HepG2 (cell line): ENCODE results near the gene PPP1R7. TPM values are rescaled to one million over a fixed set of nuclear protein-coding genes. Genes with fewer than 3 reads are reported as not detected.

Experiments
- ATAD3A ChIP-seq: sonication (generic); formaldehyde crosslinking; IDR thresholded peaks from 2 replicates; pipeline ENCODE4 v1.4.0; 2020; ENCODE audit warnings: missing genetic modification reagents
- ATF5 ChIP-seq: sonication (generic); formaldehyde crosslinking; IDR thresholded peaks from 2 replicates; pipeline ENCODE4 v1.4.0; 2020; ENCODE audit warnings: mild to moderate bottlenecking, low read depth, missing genetic modification reagents
- CSRNP2 ChIP-seq: sonication (generic); formaldehyde crosslinking; conservative IDR thresholded peaks from 2 replicates; pipeline ENCODE4 v1.8.0; 2022; ENCODE audit warnings: low read depth, missing genetic modification reagents
- DMTF1 ChIP-seq: sonication (generic); formaldehyde crosslinking; IDR thresholded peaks from 2 replicates; pipeline ENCODE4 v1.4.0; 2020; ENCODE audit warnings: mild to moderate bottlenecking, missing genetic modification reagents
- HOXA7 ChIP-seq: sonication (generic); formaldehyde crosslinking; IDR thresholded peaks from 2 replicates; pipeline ENCODE4 v1.8.1; 2022; ENCODE audit warnings: mild to moderate bottlenecking, missing genetic modification reagents, moderate library complexity
- ISX ChIP-seq: sonication (generic); formaldehyde crosslinking; conservative IDR thresholded peaks from 2 replicates; pipeline ENCODE4 v1.5.0; 2020; ENCODE audit warnings: missing genetic modification reagents
- NR2F2 ChIP-seq: IDR thresholded peaks from 2 replicates; pipeline ENCODE4 v1.6.1; 2012; ENCODE audit warnings: low read depth, inconsistent platforms, borderline replicate concordance
- PATZ1 ChIP-seq: sonication (generic); formaldehyde crosslinking; IDR thresholded peaks from 2 replicates; pipeline ENCODE4 v1.4.0; 2020; ENCODE audit warnings: missing genetic modification reagents
- PHF20 ChIP-seq: sonication (generic); formaldehyde crosslinking; IDR thresholded peaks from 2 replicates; pipeline ENCODE4 v1.5.0; 2020; ENCODE audit warnings: mild to moderate bottlenecking, missing genetic modification reagents
- REPIN1 ChIP-seq: sonication (generic); formaldehyde crosslinking; IDR thresholded peaks from 2 replicates; pipeline ENCODE4 v1.8.0; 2022; ENCODE audit warnings: missing genetic modification reagents, low read depth, mild to moderate bottlenecking, borderline replicate concordance
- SATB2 ChIP-seq: sonication (generic); formaldehyde crosslinking; IDR thresholded peaks from 2 replicates; pipeline ENCODE4 v1.5.0; 2020; ENCODE audit warnings: missing genetic modification reagents
- TEAD3 ChIP-seq: optimal IDR thresholded peaks from 2 replicates; pipeline ENCODE3; 2016; ENCODE audit warnings: borderline replicate concordance
- WIZ ChIP-seq: sonication (generic); formaldehyde crosslinking; IDR thresholded peaks from 2 replicates; pipeline ENCODE4 v1.5.1; 2020; ENCODE audit warnings: mild to moderate bottlenecking, missing genetic modification reagents
- ZFP91 ChIP-seq: sonication (generic); formaldehyde crosslinking; IDR thresholded peaks from 2 replicates; pipeline ENCODE4 v1.9.0; 2022; ENCODE audit warnings: missing genetic modification reagents, mild to moderate bottlenecking, borderline replicate concordance
- ZNF362 ChIP-seq: sonication (generic); formaldehyde crosslinking; IDR thresholded peaks from 2 replicates; pipeline ENCODE4 v1.4.0; 2020; ENCODE audit warnings: missing genetic modification reagents, mild to moderate bottlenecking, borderline replicate concordance
- ZNF543 ChIP-seq: sonication (generic); formaldehyde crosslinking; IDR thresholded peaks from 2 replicates; pipeline ENCODE4 v1.4.0; 2020; ENCODE audit warnings: mild to moderate bottlenecking, missing genetic modification reagents
- ZNF713 ChIP-seq: sonication (generic); formaldehyde crosslinking; IDR thresholded peaks from 2 replicates; pipeline ENCODE4 v1.4.0; 2020; ENCODE audit warnings: mild to moderate bottlenecking, missing genetic modification reagents
- ZNF781 ChIP-seq: sonication (generic); formaldehyde crosslinking; IDR thresholded peaks from 2 replicates; pipeline ENCODE4 v1.5.1; 2020; ENCODE audit warnings: borderline replicate concordance, mild to moderate bottlenecking, missing genetic modification reagents; ENCODE audit errors: not compliant biosample characterization
- ZSCAN21 ChIP-seq: sonication (generic); formaldehyde crosslinking; IDR thresholded peaks from 2 replicates; pipeline ENCODE4 v1.8.0; 2022; ENCODE audit warnings: mild to moderate bottlenecking, missing genetic modification reagents, moderate library complexity, borderline replicate concordance
- polyA plus RNA-seq, 8 experiments: library from polyadenylated mRNA; depleted of rRNA in 3 of 8; stranded (reverse) in 7 of 8; unstranded in 1 of 8; fragments of >200 nt; fragmentation: Illumina TruSeq in 4 of 8; extraction: Trizol in 4 of 8; gene quantifications; 2 replicates each; pipeline versions ENCODE4 v1.2.1 to v1.2.3, GENCODE V29; 2011 to 2016; ENCODE audit warnings: low read depth in 4 of 8, missing spikeins in 1 of 8, mixed read lengths in 1 of 8; ENCODE audit not compliant: insufficient read depth in 1 of 8
- total RNA-seq, 5 experiments: library from RNA; depleted of rRNA; stranded (reverse); fragments of >200 nt; fragmentation: Illumina TruSeq; extraction: Trizol; gene quantifications; 2 replicates each; pipeline ENCODE4 v1.2.3, GENCODE V29; 2016; ENCODE audit warnings: low read depth in 1 of 5

PPP1R7 gene
- total and polyA plus RNA-seq, 2 of the 13 experiments (the other 11 are each of a cell fraction or from before 2014, with no cell fraction given), result 33.3 to 67.9 TPM

- TF ChIP-seq CSRNP2 (CRISPR knock-in tag) (no peak; the same call in 1 of the 2 replicates), TEAD3 (CRISPR knock-in tag) (peak; percentile 80), ATF5 (CRISPR knock-in tag) (no peak), ZNF543 (CRISPR knock-in tag) (peak; percentile 79; the same call in 1 of the 2 replicates), ZSCAN21 (peak; percentile 83), NR2F2 (no peak), WIZ (CRISPR knock-in tag) (peak; percentile 95), REPIN1 (CRISPR knock-in tag) (peak; percentile 39), ZFP91 (peak; percentile 89), DMTF1 (CRISPR knock-in tag) (no peak), PHF20 (peak; percentile 64), HOXA7 (CRISPR knock-in tag) (0 out of 2 replicates have a peak, but pooled peaks have one; percentile 52), ZNF781 (CRISPR knock-in tag) (peak; percentile 64), ZNF362 (peak; percentile 9; the same call in 1 of the 2 replicates), ZNF713 (CRISPR knock-in tag) (0 out of 2 replicates have a peak, but pooled peaks have one; percentile 47), ISX (CRISPR knock-in tag) (no peak), SATB2 (CRISPR knock-in tag) (0 out of 2 replicates have a peak, but pooled peaks have one; percentile 66), ATAD3A (CRISPR knock-in tag) (no peak), PATZ1 (peak; percentile 95)
Observed at GRCh38 chr2:241217320-241218031, 67.2 kb downstream of the PPP1R7 start (continued).
